HG03097 (cell line): Measurements from ENCODE around the gene NCOA5.

Source experiments
- ATAC-seq: cut with Tn5 transposase; IDR thresholded peaks from one replicate; pipeline ENCODE4 v1.9.1; 2021; ENCODE audit not compliant: unreplicated experiment, low FRiP score

NCOA5 gene

GRCh38 chr20:46021361-46022359 lies 68.1 kb downstream of the NCOA5 start:
- no peak for ATAC-seq

DNA sequence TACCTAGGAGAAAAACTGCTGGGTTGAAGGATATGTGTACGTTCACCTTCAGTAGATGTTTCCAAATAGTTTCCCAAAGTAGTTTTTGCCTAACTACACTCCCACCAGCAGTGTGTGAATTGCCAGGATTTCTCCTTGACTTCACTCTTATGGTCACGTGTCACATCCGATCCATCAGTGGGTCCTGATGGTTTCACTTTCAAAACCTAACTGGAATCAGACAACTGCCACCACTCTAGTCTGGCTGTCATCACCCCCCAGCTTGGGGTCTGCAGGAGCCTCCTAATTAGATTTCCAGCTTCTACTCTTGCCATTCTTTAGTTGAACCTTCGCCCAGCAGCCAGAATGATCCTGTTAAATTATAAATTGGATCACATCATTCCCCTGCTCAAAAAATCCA lies 69.2 kb downstream of the NCOA5 start:
- no peak for ATAC-seq

- no peak for ATAC-seq
Measured at GRCh38 chr20:46018611-46019010, 71.2 kb downstream of the NCOA5 start.

GRCh38 chr20:46018112-46018511 lies 71.7 kb downstream of the NCOA5 start:
- ATAC-seq = no peak

GRCh38 chr20:46017272-46017671 lies 72.5 kb downstream of the NCOA5 start:
- no peak for ATAC-seq

- no peak for ATAC-seq
Measured at GRCh38 chr20:46014517-46015396, 75.0 kb downstream of the NCOA5 start.

- peak; percentile 64 for ATAC-seq
Measured at GRCh38 chr20:46013829-46014516, 75.8 kb downstream of the NCOA5 start.

DNA sequence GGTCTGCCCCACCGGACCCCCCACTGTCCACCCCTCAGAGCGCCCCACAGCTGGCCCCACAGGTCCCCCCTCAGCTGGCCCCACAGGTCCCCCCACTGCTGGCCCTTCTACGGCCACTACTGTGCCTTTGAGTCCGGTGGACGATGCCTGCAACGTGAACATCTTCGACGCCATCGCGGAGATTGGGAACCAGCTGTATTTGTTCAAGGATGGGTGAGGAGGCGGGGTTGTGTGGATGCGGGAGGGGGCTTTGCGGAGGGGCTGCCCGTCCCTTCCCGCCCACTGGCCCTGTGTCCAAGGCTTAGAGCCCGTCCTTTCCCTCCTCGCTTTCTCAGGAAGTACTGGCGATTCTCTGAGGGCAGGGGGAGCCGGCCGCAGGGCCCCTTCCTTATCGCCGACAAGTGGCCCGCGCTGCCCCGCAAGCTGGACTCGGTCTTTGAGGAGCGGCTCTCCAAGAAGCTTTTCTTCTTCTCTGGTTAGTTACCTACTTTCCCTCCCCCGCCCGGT lies 76.4 kb downstream of the NCOA5 start:
- no peak for ATAC-seq

DNA sequence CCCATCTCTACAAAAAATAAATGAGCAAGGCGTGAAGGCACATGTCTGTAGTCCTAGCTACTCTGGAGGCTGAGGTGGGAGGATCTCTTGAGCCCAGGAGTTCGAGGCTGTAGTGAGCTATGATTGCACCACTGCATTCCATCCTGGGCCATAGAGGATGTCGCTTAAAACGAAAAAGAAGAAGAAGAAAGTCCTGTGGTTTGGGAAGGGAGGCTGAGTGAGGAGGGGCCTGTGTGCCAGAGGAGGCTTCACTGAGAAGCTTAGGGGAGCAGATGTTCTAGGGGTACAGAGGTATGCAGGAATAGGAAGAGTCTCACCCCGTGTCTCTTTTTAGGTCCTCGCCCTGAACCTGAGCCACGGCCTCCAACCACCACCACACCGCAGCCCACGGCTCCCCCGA lies 76.8 kb downstream of the NCOA5 start:
- ATAC-seq = no peak

- no peak for ATAC-seq
Measured at GRCh38 chr20:46011631-46012482, 77.9 kb downstream of the NCOA5 start.
